ENCODE results near the gene FSTL5. TPM values are rescaled to one million over a fixed set of nuclear protein-coding genes. Genes with fewer than 3 reads are reported as not detected.

FSTL5 gene
- total and polyA plus RNA-seq, 10 of the 15 experiments (the other 5 are each of a cell fraction or from before 2014, with no cell fraction given), result 0.04 to 2.4 (median 0.08) TPM; not detected in 4

DNA sequence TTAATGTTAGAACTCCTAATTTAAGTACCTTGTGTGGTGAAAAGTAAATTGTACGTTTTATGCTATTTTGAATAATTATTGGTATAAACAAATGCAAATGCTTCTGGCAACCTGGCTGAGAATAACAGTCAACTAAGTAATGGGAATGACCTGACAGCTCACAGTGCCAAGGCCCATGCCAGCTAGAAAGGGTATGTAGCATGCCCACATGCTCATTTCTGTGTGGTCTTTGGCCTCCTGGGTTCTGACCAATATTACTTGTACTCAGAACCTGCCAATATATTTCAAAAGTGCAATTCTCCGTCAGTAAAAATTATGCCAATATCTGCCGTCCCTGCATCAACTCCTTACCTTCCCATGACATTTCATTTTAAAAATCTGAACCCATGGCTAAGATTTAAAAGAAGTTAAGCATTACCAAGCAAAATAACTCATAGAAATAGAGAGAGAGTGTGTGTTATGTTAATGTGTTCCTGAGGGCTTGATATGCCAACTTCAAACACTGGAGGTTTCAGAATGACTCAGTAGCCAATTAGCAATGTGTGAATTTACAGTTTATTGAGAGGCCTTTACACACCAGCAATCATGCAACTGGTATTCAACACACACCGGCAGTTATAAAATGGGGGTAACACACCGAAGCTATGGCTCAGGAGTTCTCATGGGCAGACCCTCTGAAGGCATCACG, 820.8 kb downstream of the FSTL5 start:
- WGBS (ENCODE audit: insufficient coverage, insufficient replicate concordance, low lambda C conversion rate, missing lambda C conversion rate), result 29% methylated on average over 6 of the region's 6 CpGs
- POLR2A ChIA-PET, result interaction anchor here (1.5 kb wide), 1 partner anchor 12 kb away, joined by 3 read pairs; no protein-coding TSS in a partner anchor
- no peak overlapping the region for H3K4me2 ChIP-seq (ENCODE audit: control insufficient read depth, insufficient read depth)
- H3K4me1 ChIP-seq (ENCODE audit: control insufficient read depth, insufficient read depth, low read length), result no peaks in the 10 kb centered on the region
- no peak overlapping the region for H3K4me3 ChIP-seq
- no peaks in the 10 kb centered on the region for H3K36me3 ChIP-seq (ENCODE audit: control insufficient read depth in 2 of 2, insufficient read depth in 2 of 2, low read length in 1 of 2)
- CTCF ChIA-PET, result interaction anchor here (1.0 to 1.4 kb wide), 2 partner anchors 23 to 86 kb away, joined by 3 to 4 read pairs; no protein-coding TSS in a partner anchor
- no peak overlapping the region for H2AFZ ChIP-seq (ENCODE audit: control insufficient read depth, low read depth, low read length)
- H3K9ac ChIP-seq (ENCODE audit: control insufficient read depth, insufficient read depth, low read length), result no peak overlapping the region
- DNase-seq (ENCODE audit: low read depth, low spot score) (peak; percentile 27), ATAC-seq (peak; percentile 94), FAIRE-seq (no peak)
- H3K9me3 ChIP-seq (replicated peaks; ENCODE audit: control insufficient read depth, insufficient read depth, low read length), result no peaks in the 10 kb centered on the region
- intact Hi-C loops (cut with micrococcal nuclease; ENCODE audit: unreplicated experiment), result no loop called here
- RAD21 ChIA-PET (ENCODE audit: unreplicated experiment), result interaction anchor here (0.7 to 1.5 kb wide), 4 partner anchors 9 to 38 kb away, joined by 3 to 4 read pairs (median 4); no protein-coding TSS in a partner anchor
- H3K27me3 ChIP-seq (replicated peaks in 1 of 2; ENCODE audit: control insufficient read depth in 2 of 2, insufficient read depth in 2 of 2, low read length in 1 of 2), result no peaks in the 10 kb centered on the region
- no peak overlapping the region for H3K27ac ChIP-seq (ENCODE audit: control insufficient read depth, insufficient read depth)
- no peaks in the 10 kb centered on the region for H4K20me1 ChIP-seq (ENCODE audit: control insufficient read depth, insufficient read depth)
- no TSS peak for BruUV-seq (replicated peaks)
- in situ Hi-C loops (cut with MboI), result no loop called here
- no peaks in the 10 kb centered on the region for H3K79me2 ChIP-seq (ENCODE audit: control insufficient read depth, insufficient read depth, low read length)
- SMC1A ChIA-PET (ENCODE audit: uncharacterized antibody, unreplicated experiment), result interaction anchor here (0.7 to 2.3 kb wide), 10 partner anchors 8 to 213 kb away, joined by 3 to 7 read pairs (median 3); no protein-coding TSS in a partner anchor
- TF ChIP-seq, protein P1, sequence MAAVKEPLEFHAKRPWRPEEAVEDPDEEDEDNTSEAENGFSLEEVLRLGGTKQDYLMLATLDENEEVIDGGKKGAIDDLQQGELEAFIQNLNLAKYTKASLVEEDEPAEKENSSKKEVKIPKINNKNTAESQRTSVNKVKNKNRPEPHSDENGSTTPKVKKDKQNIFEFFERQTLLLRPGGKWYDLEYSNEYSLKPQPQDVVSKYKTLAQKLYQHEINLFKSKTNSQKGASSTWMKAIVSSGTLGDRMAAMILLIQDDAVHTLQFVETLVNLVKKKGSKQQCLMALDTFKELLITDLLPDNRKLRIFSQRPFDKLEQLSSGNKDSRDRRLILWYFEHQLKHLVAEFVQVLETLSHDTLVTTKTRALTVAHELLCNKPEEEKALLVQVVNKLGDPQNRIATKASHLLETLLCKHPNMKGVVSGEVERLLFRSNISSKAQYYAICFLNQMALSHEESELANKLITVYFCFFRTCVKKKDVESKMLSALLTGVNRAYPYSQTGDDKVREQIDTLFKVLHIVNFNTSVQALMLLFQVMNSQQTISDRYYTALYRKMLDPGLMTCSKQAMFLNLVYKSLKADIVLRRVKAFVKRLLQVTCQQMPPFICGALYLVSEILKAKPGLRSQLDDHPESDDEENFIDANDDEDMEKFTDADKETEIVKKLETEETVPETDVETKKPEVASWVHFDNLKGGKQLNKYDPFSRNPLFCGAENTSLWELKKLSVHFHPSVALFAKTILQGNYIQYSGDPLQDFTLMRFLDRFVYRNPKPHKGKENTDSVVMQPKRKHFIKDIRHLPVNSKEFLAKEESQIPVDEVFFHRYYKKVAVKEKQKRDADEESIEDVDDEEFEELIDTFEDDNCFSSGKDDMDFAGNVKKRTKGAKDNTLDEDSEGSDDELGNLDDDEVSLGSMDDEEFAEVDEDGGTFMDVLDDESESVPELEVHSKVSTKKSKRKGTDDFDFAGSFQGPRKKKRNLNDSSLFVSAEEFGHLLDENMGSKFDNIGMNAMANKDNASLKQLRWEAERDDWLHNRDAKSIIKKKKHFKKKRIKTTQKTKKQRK (IDR thresholded peaks at IDR 0.05; ENCODE audit: low read depth, low read length), result no peak
- no peak for TF ChIP-seq MYC (IDR thresholded peaks at IDR 0.05; ENCODE audit: insufficient read depth, insufficient read length, insufficient replicate concordance, low read length, severe bottlenecking)
- TF ChIP-seq TBL1XR1 (IDR thresholded peaks at IDR 0.05; ENCODE audit: low read depth, low read length), result no peak
- TF ChIP-seq ZNF384 (IDR thresholded peaks at IDR 0.05; ENCODE audit: borderline replicate concordance, low read depth, low read length), result no peak
- no peak for TF ChIP-seq CHD4 (IDR thresholded peaks at IDR 0.05)
- no peak for TF ChIP-seq ELK1 (IDR thresholded peaks at IDR 0.05; ENCODE audit: low read depth, low read length)
- TF ChIP-seq, protein P2, sequence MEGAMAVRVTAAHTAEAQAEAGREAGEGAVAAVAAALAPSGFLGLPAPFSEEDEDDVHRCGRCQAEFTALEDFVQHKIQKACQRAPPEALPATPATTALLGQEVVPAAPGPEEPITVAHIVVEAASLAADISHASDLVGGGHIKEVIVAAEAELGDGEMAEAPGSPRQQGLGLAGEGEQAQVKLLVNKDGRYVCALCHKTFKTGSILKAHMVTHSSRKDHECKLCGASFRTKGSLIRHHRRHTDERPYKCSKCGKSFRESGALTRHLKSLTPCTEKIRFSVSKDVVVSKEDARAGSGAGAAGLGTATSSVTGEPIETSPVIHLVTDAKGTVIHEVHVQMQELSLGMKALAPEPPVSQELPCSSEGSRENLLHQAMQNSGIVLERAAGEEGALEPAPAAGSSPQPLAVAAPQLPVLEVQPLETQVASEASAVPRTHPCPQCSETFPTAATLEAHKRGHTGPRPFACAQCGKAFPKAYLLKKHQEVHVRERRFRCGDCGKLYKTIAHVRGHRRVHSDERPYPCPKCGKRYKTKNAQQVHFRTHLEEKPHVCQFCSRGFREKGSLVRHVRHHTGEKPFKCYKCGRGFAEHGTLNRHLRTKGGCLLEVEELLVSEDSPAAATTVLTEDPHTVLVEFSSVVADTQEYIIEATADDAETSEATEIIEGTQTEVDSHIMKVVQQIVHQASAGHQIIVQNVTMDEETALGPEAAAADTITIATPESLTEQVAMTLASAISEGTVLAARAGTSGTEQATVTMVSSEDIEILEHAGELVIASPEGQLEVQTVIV (IDR thresholded peaks at IDR 0.05; ENCODE audit: borderline replicate concordance, partially characterized antibody), result no peak
- TF ChIP-seq ZNF274 (IDR thresholded peaks at IDR 0.05; ENCODE audit: insufficient read depth, insufficient read length), result no peak
- TF ChIP-seq, protein P3, sequence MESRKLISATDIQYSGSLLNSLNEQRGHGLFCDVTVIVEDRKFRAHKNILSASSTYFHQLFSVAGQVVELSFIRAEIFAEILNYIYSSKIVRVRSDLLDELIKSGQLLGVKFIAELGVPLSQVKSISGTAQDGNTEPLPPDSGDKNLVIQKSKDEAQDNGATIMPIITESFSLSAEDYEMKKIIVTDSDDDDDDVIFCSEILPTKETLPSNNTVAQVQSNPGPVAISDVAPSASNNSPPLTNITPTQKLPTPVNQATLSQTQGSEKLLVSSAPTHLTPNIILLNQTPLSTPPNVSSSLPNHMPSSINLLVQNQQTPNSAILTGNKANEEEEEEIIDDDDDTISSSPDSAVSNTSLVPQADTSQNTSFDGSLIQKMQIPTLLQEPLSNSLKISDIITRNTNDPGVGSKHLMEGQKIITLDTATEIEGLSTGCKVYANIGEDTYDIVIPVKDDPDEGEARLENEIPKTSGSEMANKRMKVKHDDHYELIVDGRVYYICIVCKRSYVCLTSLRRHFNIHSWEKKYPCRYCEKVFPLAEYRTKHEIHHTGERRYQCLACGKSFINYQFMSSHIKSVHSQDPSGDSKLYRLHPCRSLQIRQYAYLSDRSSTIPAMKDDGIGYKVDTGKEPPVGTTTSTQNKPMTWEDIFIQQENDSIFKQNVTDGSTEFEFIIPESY (IDR thresholded peaks at IDR 0.05), result no peak
- TF ChIP-seq JUND (IDR thresholded peaks at IDR 0.05; ENCODE audit: low read depth, low read length), result peak; percentile 90
- TF ChIP-seq ESRRA (IDR thresholded peaks at IDR 0.05; ENCODE audit: low read length), result no peak
- no peak for TF ChIP-seq ETV6 (conservative IDR thresholded peaks at IDR 0.05 in 1 of 2, IDR thresholded peaks at IDR 0.05 in 1 of 2; ENCODE audit: borderline replicate concordance in 1 of 2, low read depth in 1 of 2)
- TF ChIP-seq SUPT20H (IDR thresholded peaks at IDR 0.05; ENCODE audit: borderline replicate concordance, control insufficient read depth, low read depth, low read length), result no peak

All from GM12878 (cell line).